Hematopoietic multipotent progenitor cell treated with erythropoietin and hydrocortisone succinate and interleukin-3 and kit ligand, for 17 days (in vitro differentiated cells): Measurements from ENCODE around the gene LMBR1.

Experiments used
- DNase-seq: peaks from one replicate; pipeline ENCODE4 v3.0.0-alpha.2; 2015; ENCODE audit warnings: low spot score

Gene LMBR1

GRCh38 chr7:156692849-156693248 lies 200.1 kb downstream of the LMBR1 start:
- no peak for DNase-seq

GRCh38 chr7:156691764-156692163 lies 201.2 kb downstream of the LMBR1 start:
- DNase-seq, result no peak

GRCh38 chr7:156684661-156685060 lies 208.3 kb downstream of the LMBR1 start:
- no peak for DNase-seq

- DNase-seq, result no peak
These were observed 208.7 kb downstream of the LMBR1 start for GRCh38 chr7:156684251-156684650.

GRCh38 chr7:156682928-156683327 lies 210.1 kb downstream of the LMBR1 start:
- no peak for DNase-seq

GRCh38 chr7:156680281-156680680 lies 212.7 kb downstream of the LMBR1 start:
- DNase-seq, result no peak

GRCh38 chr7:156677374-156678054 lies 215.5 kb downstream of the LMBR1 start:
- DNase-seq, result no peak

- no peak for DNase-seq
These were observed 216.7 kb downstream of the LMBR1 start for GRCh38 chr7:156676263-156676662.

- DNase-seq, result no peak
These were observed 217.3 kb downstream of the LMBR1 start for GRCh38 chr7:156675721-156676120.

- DNase-seq, result no peak
These were observed 219.1 kb downstream of the LMBR1 start for GRCh38 chr7:156673902-156674301.

GRCh38 chr7:156673454-156673853 lies 219.5 kb downstream of the LMBR1 start:
- no peak for DNase-seq

GRCh38 chr7:156669035-156669828 lies 223.8 kb downstream of the LMBR1 start:
- no peak for DNase-seq

- no peak for DNase-seq
These were observed 224.7 kb downstream of the LMBR1 start for GRCh38 chr7:156668130-156668741.

- no peak for DNase-seq
These were observed 225.9 kb downstream of the LMBR1 start for GRCh38 chr7:156667110-156667426.

- no peak for DNase-seq
These were observed 226.4 kb downstream of the LMBR1 start for GRCh38 chr7:156666368-156667109.

GRCh38 chr7:156665101-156665500 lies 227.9 kb downstream of the LMBR1 start:
- DNase-seq, result no peak

- no peak for DNase-seq
These were observed 230.7 kb downstream of the LMBR1 start for GRCh38 chr7:156662277-156662676.

GRCh38 chr7:156661637-156662036 lies 231.3 kb downstream of the LMBR1 start:
- no peak for DNase-seq

GRCh38 chr7:156659961-156660360 lies 233.0 kb downstream of the LMBR1 start:
- DNase-seq, result no peak

- no peak for DNase-seq
These were observed 233.8 kb downstream of the LMBR1 start for GRCh38 chr7:156659203-156659602.

- no peak for DNase-seq
These were observed 235.3 kb downstream of the LMBR1 start for GRCh38 chr7:156657681-156658080.

- DNase-seq, result no peak
These were observed 236.4 kb downstream of the LMBR1 start for GRCh38 chr7:156656598-156656997.

GRCh38 chr7:156655983-156656382 lies 237.0 kb downstream of the LMBR1 start:
- DNase-seq, result no peak
